B cell (primary cell): ENCODE data around the gene GRN. TPM values are rescaled to one million over a fixed set of nuclear protein-coding genes. Genes with fewer than 3 reads are reported as not detected.
A peak's percentile ranks its signal among the peaks of the same experiment; 100 is the strongest.

Experiments
- ATAC-seq: fragments of 200-7000 bp; cut with Tn5 transposase; one replicate; pipeline ENCODE4 v1.10.0; 2021; ENCODE audit warnings: low read depth, mild to moderate bottlenecking, moderate number of reproducible peaks, moderate library complexity
- CTCF ChIA-PET: fragments of 350-600 bp; sonication (Branson Sonifier 250); formaldehyde crosslinking; loops from one replicate; lab custom pipeline; 2021; ENCODE audit warnings: antibody characterized with exemption, inconsistent platforms; lab: Charles Lee
- POLR2A ChIA-PET: fragments of 350-600 bp; sonication (Branson Sonifier 250); formaldehyde crosslinking; loops from one replicate; lab custom pipeline; 2021; ENCODE audit warnings: antibody characterized with exemption; lab: Charles Lee
- DNase-seq: peaks from one replicate; pipeline ENCODE4 v3.0.0; 2013
- H2AFZ ChIP-seq: 2 replicates; pipeline ENCODE4 v1.6.1; 2012; ENCODE audit warnings: mild to moderate bottlenecking, low read depth, low read length; ENCODE audit not compliant: insufficient read depth, poor library complexity, severe bottlenecking
- H3K27ac ChIP-seq, 2 donors: 1 replicate in 1 of 2; 2 replicates in 1 of 2; pipeline ENCODE4 v1.5.1; 2012 to 2013; ENCODE audit warnings: low read length in 2 of 2, mild to moderate bottlenecking in 2 of 2, moderate library complexity in 1 of 2
- H3K27me3 ChIP-seq, 4 experiments: fragments of 200-600 bp in 1 of 4; sonication (generic) in 1 of 4; replicated peaks in 1 of 4; 1 replicate in 2 of 4; 2 replicates in 2 of 4; pipeline versions ENCODE4 v1.6.1 to v1.7.0; 2013 to 2016; ENCODE audit warnings: low read length in 3 of 4, mild to moderate bottlenecking in 2 of 4, mixed read lengths in 1 of 4, moderate library complexity in 1 of 4; ENCODE audit not compliant: insufficient read depth in 4 of 4, control insufficient read depth in 3 of 4; ENCODE audit errors: control extremely low read depth in 1 of 4
- H3K36me3 ChIP-seq, 2 experiments: replicated peaks in 1 of 2; 1 replicate in 1 of 2; 2 replicates in 1 of 2; pipeline versions ENCODE4 v1.6.1 to v1.7.1; 2013; ENCODE audit warnings: low read length in 1 of 2; ENCODE audit not compliant: insufficient read depth in 2 of 2, control insufficient read depth in 1 of 2; ENCODE audit errors: control extremely low read depth in 1 of 2, extremely low read depth in 1 of 2
- H3K4me1 ChIP-seq, 2 donors: fragments of 200-600 bp in 1 of 2; sonication (generic) in 1 of 2; 1 replicate in 1 of 2; 2 replicates in 1 of 2; pipeline versions ENCODE4 v1.5.1 to v1.6.1; 2013 to 2017; ENCODE audit warnings: low read length in 2 of 2; ENCODE audit not compliant: control insufficient read depth in 2 of 2, insufficient read depth in 2 of 2
- H3K4me2 ChIP-seq: replicated peaks from 2 replicates; pipeline ENCODE3; 2012; ENCODE audit warnings: mild to moderate bottlenecking, low read depth, low read length; ENCODE audit not compliant: poor library complexity, severe bottlenecking
- H3K4me3 ChIP-seq, 5 experiments: fragments of 200-600 bp in 1 of 5; sonication (generic) in 1 of 5; 1 replicate in 3 of 5; 2 replicates in 2 of 5; pipeline versions ENCODE4 v1.5.1 to v1.7.0; 2011 to 2016; ENCODE audit warnings: low read length in 4 of 5, mild to moderate bottlenecking in 4 of 5, low read depth in 2 of 5, control low read depth in 1 of 5, moderate library complexity in 1 of 5; ENCODE audit not compliant: insufficient read depth in 1 of 5; ENCODE audit errors: control extremely low read depth in 1 of 5, extremely low read depth in 1 of 5
- H3K79me2 ChIP-seq: fragments of 200-600 bp; sonication (generic); one replicate; pipeline ENCODE4 v1.6.0; 2016; ENCODE audit warnings: low read length; ENCODE audit not compliant: control insufficient read depth, insufficient read depth
- H3K9ac ChIP-seq: fragments of 200-600 bp; sonication (generic); 2 replicates; pipeline ENCODE4 v1.6.1; 2017; ENCODE audit warnings: mild to moderate bottlenecking, low read length, moderate library complexity
- H3K9me3 ChIP-seq, 3 donors: one replicate each; pipeline versions ENCODE4 v1.6.1 to v1.7.1; 2013; ENCODE audit warnings: low read length in 2 of 3; ENCODE audit not compliant: control insufficient read depth in 2 of 3, insufficient read depth in 1 of 3; ENCODE audit errors: control extremely low read depth in 1 of 3
- H4K20me1 ChIP-seq: 2 replicates; pipeline ENCODE4 v1.6.0; 2012; ENCODE audit warnings: mild to moderate bottlenecking, low read length; ENCODE audit not compliant: insufficient read depth, control insufficient read depth, poor library complexity, severe bottlenecking
- H3K27ac Mint-ChIP-seq: one replicate; pipeline ENCODE4 v1.8.0; 2021; ENCODE audit warnings: mixed read lengths
- H3K27me3 Mint-ChIP-seq: one replicate; pipeline ENCODE4 v1.8.0; 2021; ENCODE audit warnings: mixed read lengths
- H3K4me1 Mint-ChIP-seq: one replicate; pipeline ENCODE4 v1.8.0; 2021; ENCODE audit warnings: mixed read lengths
- H3K4me3 Mint-ChIP-seq: one replicate; pipeline ENCODE4 v1.8.0; 2021; ENCODE audit warnings: mixed read lengths
- H3K9me3 Mint-ChIP-seq: one replicate; pipeline ENCODE4 v1.8.0; 2022; ENCODE audit warnings: mixed read lengths; ENCODE audit not compliant: insufficient read depth
- EZH2 ChIP-seq: IDR thresholded peaks from 2 replicates; pipeline ENCODE4 v1.6.1; 2012; ENCODE audit warnings: borderline replicate concordance, low read depth, mild to moderate bottlenecking, moderate library complexity, low read length; ENCODE audit not compliant: insufficient read depth, poor library complexity, severe bottlenecking
- WGBS: methylation state at CpG from one replicate; pipeline ENCODE4 v1.1.5; 2013; ENCODE audit warnings: missing lambda C conversion rate; ENCODE audit not compliant: insufficient coverage; 5-methylcytosine and 5-hydroxymethylcytosine counted together
- intact Hi-C: fragments of 100-400 bp; cut with micrococcal nuclease; formaldehyde crosslinking; loops from one replicate; pipeline ENCODE4 v1.10.0; 2022
- polyA plus RNA-seq: library from polyadenylated mRNA; depleted of rRNA; stranded (reverse); fragments of >200 nt; gene quantifications from 2 replicates; pipeline ENCODE4 v1.2.3, GENCODE V29; 2012
- total RNA-seq, 2 donors: library from RNA; stranded (reverse); fragments of 120-200 nt in 1 of 2; gene quantifications; 1 replicate in 1 of 2; 2 replicates in 1 of 2; pipeline versions ENCODE4 v1.2.3 to v1.2.4, GENCODE V29; 2013 to 2022
- TF ChIP-seq, protein P1 (sequence below): fragments of 200-600 bp; IDR thresholded peaks from one replicate; pipeline ENCODE4 v1.8.0; 2022; ENCODE audit warnings: antibody characterized with exemption, mild to moderate bottlenecking

GRN gene
- total and polyA plus RNA-seq, 2 donors (not counting 1 experiment from before 2014, with no cell fraction given) = 187 to 226 TPM

DNA sequence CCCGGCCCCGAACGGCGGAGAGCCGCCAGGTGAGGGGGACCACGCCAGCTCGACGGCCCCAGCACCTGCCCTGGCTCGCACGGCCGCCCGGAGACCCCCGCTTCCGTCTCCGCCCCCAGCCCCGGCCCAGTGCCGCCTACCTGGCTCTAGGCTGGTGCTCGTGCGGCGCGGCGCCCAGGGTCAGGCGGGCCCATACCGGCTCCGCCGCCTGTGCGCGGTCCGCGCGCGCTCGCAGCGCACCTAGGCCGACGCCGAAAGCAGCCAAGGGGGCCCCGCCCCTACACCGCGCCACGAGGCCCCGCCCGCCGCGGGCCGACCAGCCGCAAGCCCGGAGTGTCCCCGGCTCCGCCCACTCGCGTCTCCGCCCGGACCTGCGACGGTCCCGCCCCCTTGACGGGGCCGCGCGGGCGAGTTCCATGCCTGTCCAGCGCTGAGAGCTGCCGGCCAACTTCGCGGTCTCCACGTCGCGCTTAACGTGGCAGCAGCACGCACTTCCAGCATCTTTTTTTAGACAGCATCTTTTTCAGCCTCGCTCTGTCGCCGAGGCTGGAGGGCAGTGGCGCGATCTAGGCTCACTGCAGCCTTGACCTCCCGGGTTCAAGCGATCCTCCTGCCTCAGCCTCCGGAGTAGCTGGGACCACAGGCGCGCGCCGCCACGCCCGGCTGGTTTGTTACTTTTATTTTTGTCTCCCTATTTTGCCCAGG is 20.4 kb upstream of the GRN start, which contains the start of gene SLC25A39:
Gene SLC25A39 (minus strand): TSS at position 253 of the 705 bp plus-strand sequence. CDS start 1,261 bp downstream, outside the sequence.
- Histone ChIP-seq H2AFZ (peak within 1 kb of the TSS; percentile 70), H3K4me1 (peaks cover 9 to 30% of the 10 kb centered on the region in 2 donors)

More for the DNA sequence above, 20.4 kb upstream of the GRN start, which contains the start of gene SLC25A39:
- Histone ChIP-seq H3K9me3 (no peaks in the 10 kb centered on the region), H4K20me1 (peaks cover 12% of the 10 kb centered on the region), H3K36me3 (peaks cover 0 to 28% of the 10 kb centered on the region in 2 experiments), H3K4me3 (peak within 1 kb of the TSS; percentile 35 to 85 (median 81)), H3K79me2 (peaks cover 11% of the 10 kb centered on the region), H3K27me3 (no peaks in the 10 kb centered on the region), H3K27ac (peak within 1 kb of the TSS; percentile 92 to 96), H3K9ac (peak within 1 kb of the TSS; percentile 90), H3K4me2 (peak within 1 kb of the TSS; percentile 99)
- ChIA-PET CTCF (interaction anchor here (0.9 to 3.2 kb wide), 14 partner anchors 21 to 123 kb away, joined by 3 to 17 read pairs (median 4); partner anchors contain the start of genes GRN and UBTF), POLR2A (interaction anchor here (0.6 to 2.8 kb wide), 14 partner anchors 21 to 1746 kb away, joined by 3 to 17 read pairs (median 4); partner anchors contain the start of genes ATXN7L3, GRN, TMUB2 and UBTF)
- Mint-ChIP-seq H3K9me3 (no peaks in the 10 kb centered on the region), H3K27ac (peak within 1 kb of the TSS; percentile 98), H3K4me1 (peaks cover 31% of the 10 kb centered on the region), H3K4me3 (peak within 1 kb of the TSS; percentile 92), H3K27me3 (no peaks in the 10 kb centered on the region)
- TF ChIP-seq EZH2 = no peak
- TF ChIP-seq, protein P1, sequence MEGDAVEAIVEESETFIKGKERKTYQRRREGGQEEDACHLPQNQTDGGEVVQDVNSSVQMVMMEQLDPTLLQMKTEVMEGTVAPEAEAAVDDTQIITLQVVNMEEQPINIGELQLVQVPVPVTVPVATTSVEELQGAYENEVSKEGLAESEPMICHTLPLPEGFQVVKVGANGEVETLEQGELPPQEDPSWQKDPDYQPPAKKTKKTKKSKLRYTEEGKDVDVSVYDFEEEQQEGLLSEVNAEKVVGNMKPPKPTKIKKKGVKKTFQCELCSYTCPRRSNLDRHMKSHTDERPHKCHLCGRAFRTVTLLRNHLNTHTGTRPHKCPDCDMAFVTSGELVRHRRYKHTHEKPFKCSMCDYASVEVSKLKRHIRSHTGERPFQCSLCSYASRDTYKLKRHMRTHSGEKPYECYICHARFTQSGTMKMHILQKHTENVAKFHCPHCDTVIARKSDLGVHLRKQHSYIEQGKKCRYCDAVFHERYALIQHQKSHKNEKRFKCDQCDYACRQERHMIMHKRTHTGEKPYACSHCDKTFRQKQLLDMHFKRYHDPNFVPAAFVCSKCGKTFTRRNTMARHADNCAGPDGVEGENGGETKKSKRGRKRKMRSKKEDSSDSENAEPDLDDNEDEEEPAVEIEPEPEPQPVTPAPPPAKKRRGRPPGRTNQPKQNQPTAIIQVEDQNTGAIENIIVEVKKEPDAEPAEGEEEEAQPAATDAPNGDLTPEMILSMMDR = no peak
- DNase-seq (peak; percentile 97), ATAC-seq (peak; percentile 72)
- under 1% methylated on average over 85 of the region's 85 CpGs for WGBS
- intact Hi-C loops = loop anchor here (1.0 to 2.0 kb wide), 8 partner anchors 16 to 254 kb away; partner anchors contain the start of genes G6PC3, GRN, HROB and RUNDC3A
